Neural crest cell (in vitro differentiated cells): ENCODE data around the gene TMEM201. TPM values are rescaled to one million over a fixed set of nuclear protein-coding genes. Genes with fewer than 3 reads are reported as not detected.

Source experiments
- DNase-seq: peaks from one replicate; pipeline ENCODE4 v3.0.0; 2021; ENCODE audit warnings: low read depth, mixed read lengths, low spot score
- H3K27ac Mint-ChIP-seq: one replicate; pipeline ENCODE4 v1.8.0; 2021; ENCODE audit warnings: mild to moderate bottlenecking, mixed read lengths; ENCODE audit not compliant: unreplicated experiment
- H3K27me3 Mint-ChIP-seq: 2 replicates; pipeline ENCODE4 v1.8.0; 2021; ENCODE audit warnings: low read depth, mild to moderate bottlenecking, mixed read lengths
- H3K36me3 Mint-ChIP-seq: 2 replicates; pipeline ENCODE4 v1.8.0; 2021; ENCODE audit warnings: low read depth, mild to moderate bottlenecking, mixed read lengths
- H3K4me1 Mint-ChIP-seq: 2 replicates; pipeline ENCODE4 v1.8.0; 2021; ENCODE audit warnings: mixed read lengths
- H3K4me3 Mint-ChIP-seq: one replicate; pipeline ENCODE4 v1.8.0; 2021; ENCODE audit warnings: mild to moderate bottlenecking, mixed read lengths
- H3K9me3 Mint-ChIP-seq: 2 replicates; pipeline ENCODE4 v1.8.0; 2021; ENCODE audit warnings: mixed read lengths
- total RNA-seq: library from RNA; stranded (reverse); gene quantifications from 2 replicates; pipeline ENCODE4 v1.2.1, GENCODE V29; 2021
- TF ChIP-seq, protein P1 (sequence below): fragments of 200-600 bp; sonication (generic); conservative IDR thresholded peaks from 2 replicates; pipeline ENCODE4 v1.5.0; 2021; ENCODE audit warnings: antibody characterized with exemption, mild to moderate bottlenecking

Gene TMEM201
- total RNA-seq, 1 donor from 2014 or later: 41.4 TPM

DNA sequence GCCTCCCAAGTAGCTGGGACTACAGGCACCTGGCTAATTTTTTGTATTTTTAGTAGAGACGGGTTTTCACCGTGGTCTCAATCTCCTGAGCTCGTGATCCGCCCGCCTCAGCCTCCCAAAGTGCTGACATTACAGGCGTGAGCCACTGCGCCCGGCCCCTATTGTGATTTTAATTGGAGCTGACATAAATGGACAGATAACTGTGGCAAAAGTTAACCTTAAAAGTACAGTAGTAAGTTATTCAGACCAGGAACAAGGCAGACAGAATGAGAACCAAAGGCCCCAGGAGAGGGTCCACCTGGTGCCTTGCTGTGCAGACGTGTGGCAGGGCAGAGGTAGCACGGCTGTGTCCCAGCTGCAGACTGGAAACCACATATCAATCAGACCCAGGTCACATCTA lies 11.0 kb downstream of the TMEM201 start:
- no peak overlapping the region for H3K27ac Mint-ChIP-seq
- no peaks in the 10 kb centered on the region for H3K36me3 Mint-ChIP-seq
- H3K27me3 Mint-ChIP-seq: no peaks in the 10 kb centered on the region
- no peaks in the 10 kb centered on the region for H3K9me3 Mint-ChIP-seq
- H3K4me3 Mint-ChIP-seq: no peak overlapping the region
- no peaks in the 10 kb centered on the region for H3K4me1 Mint-ChIP-seq
- TF ChIP-seq, protein P1, sequence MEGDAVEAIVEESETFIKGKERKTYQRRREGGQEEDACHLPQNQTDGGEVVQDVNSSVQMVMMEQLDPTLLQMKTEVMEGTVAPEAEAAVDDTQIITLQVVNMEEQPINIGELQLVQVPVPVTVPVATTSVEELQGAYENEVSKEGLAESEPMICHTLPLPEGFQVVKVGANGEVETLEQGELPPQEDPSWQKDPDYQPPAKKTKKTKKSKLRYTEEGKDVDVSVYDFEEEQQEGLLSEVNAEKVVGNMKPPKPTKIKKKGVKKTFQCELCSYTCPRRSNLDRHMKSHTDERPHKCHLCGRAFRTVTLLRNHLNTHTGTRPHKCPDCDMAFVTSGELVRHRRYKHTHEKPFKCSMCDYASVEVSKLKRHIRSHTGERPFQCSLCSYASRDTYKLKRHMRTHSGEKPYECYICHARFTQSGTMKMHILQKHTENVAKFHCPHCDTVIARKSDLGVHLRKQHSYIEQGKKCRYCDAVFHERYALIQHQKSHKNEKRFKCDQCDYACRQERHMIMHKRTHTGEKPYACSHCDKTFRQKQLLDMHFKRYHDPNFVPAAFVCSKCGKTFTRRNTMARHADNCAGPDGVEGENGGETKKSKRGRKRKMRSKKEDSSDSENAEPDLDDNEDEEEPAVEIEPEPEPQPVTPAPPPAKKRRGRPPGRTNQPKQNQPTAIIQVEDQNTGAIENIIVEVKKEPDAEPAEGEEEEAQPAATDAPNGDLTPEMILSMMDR: no peak
- DNase-seq: no peak

DNA sequence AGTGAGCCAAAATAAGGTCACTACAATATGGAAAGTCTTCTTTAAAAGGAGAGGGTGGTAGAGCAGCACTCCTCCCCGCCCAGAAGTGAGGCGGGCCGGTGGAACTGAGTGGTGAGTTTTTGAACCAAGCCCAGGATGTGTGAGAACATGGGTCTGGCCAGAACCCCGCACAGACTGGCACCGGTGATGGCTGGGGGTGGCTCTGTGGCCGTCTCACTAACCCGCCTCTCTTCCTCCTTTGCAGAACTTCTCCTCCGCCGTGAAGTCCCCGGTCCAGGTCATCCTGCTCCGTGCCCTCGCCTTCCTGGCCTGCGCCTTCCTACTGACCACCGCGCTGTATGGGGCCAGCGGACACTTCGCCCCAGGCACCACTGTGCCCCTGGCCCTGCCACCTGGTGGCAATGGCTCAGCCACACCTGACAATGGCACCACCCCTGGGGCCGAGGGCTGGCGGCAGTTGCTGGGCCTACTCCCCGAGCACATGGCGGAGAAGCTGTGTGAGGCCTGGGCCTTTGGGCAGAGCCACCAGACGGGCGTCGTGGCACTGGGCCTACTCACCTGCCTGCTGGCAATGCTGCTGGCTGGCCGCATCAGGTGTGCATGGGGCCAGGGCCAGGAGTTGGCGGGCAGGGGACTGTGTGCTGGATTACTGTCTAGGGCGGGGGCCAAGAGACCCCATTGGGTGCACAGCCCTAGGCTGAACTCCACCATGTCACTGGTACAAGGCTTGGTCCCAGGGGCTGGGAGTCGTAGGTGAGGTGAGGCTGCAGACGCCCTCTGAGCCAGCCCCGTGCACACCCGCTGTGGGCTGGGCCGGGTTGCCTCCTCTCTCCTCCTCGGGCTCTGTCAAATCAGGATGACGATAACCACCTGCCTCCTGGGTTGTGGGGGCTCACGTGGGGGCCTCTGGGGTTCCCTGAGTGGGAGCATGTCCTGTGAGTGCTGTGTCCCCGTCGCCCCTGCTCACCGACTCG lies 12.4 kb downstream of the TMEM201 start:
- Mint-ChIP-seq H3K4me3 (no peak overlapping the region), H3K27ac (no peak overlapping the region), H3K36me3 (no peaks in the 10 kb centered on the region), H3K4me1 (no peaks in the 10 kb centered on the region), H3K9me3 (no peaks in the 10 kb centered on the region), H3K27me3 (no peaks in the 10 kb centered on the region)
- DNase-seq: no peak
- TF ChIP-seq, protein P1: no peak

DNA sequence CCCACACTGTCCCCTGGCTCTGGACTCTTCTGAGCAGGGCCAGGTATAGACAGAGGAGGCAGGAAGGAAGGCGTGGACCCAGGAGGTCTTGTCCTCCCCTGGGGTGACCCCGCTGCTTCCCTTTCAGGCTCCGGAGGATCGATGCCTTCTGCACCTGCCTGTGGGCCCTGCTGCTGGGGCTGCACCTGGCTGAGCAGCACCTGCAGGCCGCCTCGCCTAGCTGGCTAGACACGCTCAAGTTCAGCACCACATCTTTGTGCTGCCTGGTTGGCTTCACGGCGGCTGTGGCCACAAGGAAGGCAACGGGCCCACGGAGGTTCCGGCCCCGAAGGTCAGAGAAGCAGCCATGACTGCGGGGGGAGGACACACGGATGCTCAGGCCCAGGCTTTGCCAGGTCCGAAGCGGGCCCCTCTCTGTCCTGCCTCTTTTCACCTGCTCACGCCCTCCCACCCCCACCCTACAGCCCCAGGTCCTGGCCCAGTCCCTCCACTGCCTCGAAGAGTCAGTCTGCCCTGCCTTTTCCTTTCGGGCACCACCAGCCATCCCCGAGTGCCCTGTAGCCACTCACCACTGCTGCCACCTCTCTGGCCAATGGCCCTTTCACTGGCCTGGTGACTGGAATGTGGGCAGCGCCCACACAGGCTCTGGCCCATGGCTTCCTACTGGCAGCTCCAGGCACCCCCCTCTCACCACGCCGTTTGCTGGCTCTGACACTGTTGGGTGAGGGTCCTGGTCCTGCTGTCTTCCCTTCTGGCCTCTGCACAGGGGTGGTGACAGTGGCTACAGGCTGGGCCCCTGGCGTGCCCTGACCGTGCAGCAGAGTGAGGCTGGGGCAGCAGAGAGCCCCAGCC lies 13.5 kb downstream of the TMEM201 start:
- Mint-ChIP-seq H3K27ac (no peak overlapping the region), H3K4me3 (no peak overlapping the region), H3K9me3 (no peaks in the 10 kb centered on the region), H3K4me1 (no peaks in the 10 kb centered on the region), H3K36me3 (no peaks in the 10 kb centered on the region), H3K27me3 (no peaks in the 10 kb centered on the region)
- TF ChIP-seq, protein P1: no peak
- no peak for DNase-seq

DNA sequence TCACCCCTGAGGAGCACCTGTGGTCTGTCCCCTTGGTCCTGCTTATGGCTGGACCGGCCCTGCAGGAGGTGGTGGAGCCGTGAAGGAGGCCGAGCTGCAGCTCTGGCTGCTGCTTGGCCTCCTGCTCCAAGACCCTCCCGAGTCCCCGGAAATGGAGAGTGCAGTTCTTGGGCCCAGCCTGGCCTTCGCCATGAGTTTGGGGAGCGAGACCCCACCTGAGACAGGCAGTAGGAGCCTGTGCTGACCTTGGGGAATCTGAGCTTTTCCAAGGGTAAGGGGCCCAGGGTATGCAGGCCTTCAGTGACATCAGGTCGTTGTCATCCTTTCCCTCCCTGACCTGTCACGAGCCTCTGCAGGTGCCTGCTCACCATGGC lies 14.1 kb downstream of the TMEM201 start:
- no peak overlapping the region for H3K27ac Mint-ChIP-seq

DNA sequence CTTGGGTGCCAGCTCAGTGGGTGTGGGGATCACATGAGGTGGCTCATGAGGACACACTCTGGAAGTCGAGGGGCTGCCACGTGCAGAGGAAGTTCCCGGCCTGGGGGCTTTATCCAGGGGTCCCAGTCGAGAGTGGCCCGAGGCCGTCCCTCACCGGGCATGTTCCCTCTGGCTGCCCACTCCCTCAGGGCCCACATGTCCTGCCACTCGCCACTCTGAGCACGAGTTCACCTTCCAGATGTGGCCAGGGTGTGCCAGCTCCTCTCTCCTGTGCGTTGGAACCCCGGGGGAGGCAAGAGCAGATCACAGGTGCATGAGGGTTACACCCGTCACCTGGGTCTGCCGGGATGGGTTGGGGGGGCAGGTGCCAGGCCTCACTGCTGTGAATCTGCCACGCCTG lies 14.6 kb downstream of the TMEM201 start:
- TF ChIP-seq, protein P1: no peak
- Mint-ChIP-seq H3K4me3 (no peak overlapping the region), H3K9me3 (no peaks in the 10 kb centered on the region), H3K27ac (no peak overlapping the region), H3K36me3 (no peaks in the 10 kb centered on the region), H3K27me3 (no peaks in the 10 kb centered on the region), H3K4me1 (no peaks in the 10 kb centered on the region)
- DNase-seq: no peak

More for the DNA sequence above, 14.1 kb downstream of the TMEM201 start:
- no peaks in the 10 kb centered on the region for H3K36me3 Mint-ChIP-seq
- no peak overlapping the region for H3K4me3 Mint-ChIP-seq
- DNase-seq: no peak
- TF ChIP-seq, protein P1: no peak
- no peaks in the 10 kb centered on the region for H3K4me1 Mint-ChIP-seq
- H3K27me3 Mint-ChIP-seq: no peaks in the 10 kb centered on the region
- no peaks in the 10 kb centered on the region for H3K9me3 Mint-ChIP-seq
